ENCODE data around the gene NUDCD3. TPM values are rescaled to one million over a fixed set of nuclear protein-coding genes. Genes with fewer than 3 reads are reported as not detected.
A peak's percentile ranks its signal among the peaks of the same experiment; 100 is the strongest.

Gene NUDCD3
- polyA plus RNA-seq (ENCODE audit: insufficient read length) = 80.1 TPM

DNA sequence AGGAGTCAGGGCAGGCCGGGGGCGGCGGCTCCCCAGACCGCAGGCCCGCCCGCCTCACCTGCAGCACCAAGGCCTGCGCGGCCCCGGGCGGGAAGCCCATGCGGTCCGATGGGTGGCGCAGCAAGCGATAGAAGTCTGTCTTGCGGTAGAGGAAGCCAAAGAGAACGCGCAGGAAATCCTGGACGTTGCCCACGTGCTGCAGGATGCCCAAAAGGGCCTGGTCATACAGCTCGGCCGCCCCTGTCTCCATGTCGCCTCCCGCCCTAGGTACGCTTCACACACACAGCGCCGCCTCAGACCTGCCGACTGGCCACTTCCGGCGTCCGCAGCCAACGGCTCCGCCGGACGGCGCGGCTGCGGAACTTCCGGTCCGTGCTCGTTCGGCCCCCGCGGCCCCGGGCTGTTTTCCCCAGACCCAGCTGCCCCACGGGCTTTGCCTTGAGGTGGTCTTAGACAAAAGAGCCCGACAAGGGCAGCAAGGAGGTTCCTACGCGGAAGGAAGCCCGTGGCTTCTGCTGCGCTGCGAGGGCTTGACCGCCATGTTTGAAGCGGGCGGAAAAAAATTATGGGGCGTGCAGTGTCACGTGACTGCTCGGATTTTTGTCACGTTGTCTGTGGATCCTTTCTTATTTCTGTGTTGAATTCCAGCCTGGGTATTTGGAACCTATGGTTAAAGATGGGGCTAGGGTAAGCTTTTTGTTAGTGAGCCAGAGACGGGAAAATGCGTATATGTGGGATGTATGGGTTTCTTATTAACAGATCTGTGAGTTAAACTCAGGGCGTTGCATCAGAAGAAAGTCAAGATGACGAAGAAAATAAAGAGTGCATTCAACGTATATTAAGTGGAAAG is at the start of gene NUDCD3:
Gene NUDCD3 (minus strand): TSS at position 308 of the 850 bp plus-strand sequence. CDS start 58 bp downstream, at position 250.
- peak; percentile 61 for DNase-seq (ENCODE audit: low read depth)

DNA sequence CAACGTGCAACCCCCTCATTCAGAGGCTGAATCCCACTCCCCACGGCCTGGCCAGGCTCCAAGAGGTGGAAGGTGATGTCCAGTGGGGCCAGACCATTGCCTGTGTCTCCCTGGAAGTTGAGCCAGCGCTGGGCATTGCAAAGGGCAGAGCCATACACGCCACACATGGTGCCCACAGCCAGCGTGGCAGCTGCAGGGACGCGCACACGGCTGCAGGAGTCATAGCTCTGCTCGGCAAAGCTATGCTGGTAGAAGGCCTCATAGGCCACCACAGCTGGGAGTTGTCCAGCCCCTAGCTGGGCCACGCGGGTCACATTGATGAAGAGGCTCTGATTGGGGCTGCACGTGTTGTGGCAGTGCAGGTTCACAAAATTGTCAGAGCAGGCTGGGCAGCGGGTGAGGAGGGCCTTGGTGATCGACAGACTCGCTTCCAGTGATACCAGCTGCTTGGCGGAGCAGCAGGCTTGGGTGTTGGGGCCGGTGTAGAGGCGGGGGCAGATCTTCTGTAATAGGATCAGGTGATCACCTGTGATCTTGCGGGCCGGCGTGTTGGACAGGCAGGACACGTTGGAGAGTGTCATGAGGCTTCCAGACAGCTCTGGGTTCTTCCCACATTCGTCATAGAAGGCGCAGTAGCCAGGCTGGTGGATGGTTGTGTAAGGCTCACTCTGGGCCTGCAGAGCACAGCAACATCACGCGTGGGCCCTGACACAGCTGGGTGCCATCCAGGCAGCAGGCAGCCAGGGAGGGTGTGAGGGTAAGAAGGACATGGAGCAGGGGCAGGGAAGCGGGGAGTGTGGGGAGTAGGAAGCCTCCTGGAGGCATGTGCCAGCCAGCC is 49.4 kb upstream of the NUDCD3 start:
- no peak for DNase-seq (ENCODE audit: low read depth)

DNA sequence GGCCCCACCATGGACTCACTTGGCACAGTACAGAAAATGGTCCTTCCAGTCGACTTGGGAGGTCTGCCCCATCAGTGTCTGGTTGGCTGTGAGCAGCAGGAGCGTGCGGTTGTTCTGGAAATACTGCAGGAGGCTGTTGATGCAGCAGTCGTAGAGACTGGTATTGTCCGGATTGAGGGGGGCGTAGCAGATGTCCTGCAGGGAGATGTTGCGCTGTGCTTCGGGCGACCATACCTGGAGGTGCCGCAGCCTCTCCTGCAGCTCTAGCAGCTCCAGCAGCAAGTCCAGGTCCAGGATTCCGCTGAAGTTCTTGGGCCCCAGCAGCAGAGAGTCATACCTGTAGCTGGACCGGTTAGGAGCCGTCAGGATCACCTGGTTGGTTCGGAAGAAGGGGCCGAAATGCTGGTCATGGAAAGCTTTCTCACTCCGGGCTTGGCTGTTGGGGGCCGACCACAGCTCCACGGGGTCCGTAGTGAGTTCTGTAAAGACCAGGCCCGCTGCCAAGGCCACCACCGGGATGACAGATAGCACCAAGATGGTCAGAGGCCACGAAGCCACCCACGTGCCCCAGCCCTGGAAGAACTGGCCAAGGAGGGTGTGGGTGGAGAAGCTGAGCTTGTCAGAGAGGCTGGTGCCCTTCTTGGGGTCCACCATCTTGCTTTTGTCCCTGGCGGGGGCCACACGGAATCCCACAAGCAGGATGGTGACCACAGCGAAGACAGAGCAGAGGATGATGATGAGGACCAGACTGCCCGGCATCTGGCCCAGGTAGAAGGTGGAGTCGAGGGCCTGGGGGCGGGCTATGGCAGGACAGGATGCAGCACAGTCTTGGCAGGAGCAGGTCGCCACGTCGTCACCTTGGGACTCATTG is 48.6 kb upstream of the NUDCD3 start:
- no peak for DNase-seq (ENCODE audit: low read depth)

DNA sequence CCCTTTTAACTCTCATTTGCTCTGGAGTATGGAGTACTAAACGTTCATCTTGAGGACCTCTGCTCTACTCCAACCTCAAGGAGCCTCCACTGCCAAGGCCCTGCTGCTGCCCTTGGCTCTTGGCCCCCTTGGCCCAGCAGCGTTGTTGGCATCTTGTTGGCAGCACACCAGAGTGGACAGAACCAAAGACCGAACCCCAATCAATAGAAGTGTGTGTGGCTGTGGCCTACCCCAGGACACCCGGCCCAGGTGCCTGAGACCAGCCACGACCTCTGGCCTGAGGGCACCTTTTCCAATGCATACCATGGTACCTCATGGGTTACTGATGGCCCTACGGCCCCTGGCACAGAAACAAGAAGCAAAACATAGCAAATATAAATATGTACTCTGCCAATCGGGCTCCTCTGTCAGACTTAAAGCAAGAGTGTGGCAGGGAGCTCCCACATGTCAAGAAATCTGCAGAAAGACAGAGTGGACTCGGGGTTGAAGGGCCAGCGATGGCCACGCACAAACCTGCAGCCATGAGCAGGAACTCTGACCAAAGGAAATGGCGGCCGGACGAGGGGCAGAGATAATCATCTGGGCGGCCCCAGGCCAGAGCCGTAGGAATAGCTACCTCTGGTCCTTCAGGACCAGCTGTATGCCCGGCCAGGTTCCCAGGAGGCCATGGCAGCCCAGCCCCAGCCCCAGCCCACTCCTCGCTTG is 47.8 kb upstream of the NUDCD3 start:
- no peak for DNase-seq (ENCODE audit: low read depth)

DNA sequence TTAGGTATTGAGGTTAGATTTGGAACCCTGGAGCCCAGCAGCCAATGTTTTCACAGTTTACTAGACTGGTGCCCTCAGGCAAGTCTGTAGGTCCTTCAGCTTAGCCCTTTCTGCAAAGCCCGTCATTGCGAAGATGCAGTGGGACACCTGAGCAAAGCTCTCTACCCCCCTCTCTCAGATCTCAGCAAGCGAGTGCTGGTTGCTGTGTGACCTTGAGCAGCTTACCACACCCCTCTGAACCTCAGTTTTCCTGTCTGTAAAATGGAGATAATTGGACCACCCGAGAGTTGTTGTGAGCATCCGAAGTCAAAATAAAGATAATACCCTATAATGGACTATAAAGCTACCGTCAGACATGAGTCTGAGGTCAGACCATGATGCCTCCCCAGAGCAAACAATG is 47.0 kb upstream of the NUDCD3 start:
- DNase-seq (ENCODE audit: low read depth) = no peak

DNA sequence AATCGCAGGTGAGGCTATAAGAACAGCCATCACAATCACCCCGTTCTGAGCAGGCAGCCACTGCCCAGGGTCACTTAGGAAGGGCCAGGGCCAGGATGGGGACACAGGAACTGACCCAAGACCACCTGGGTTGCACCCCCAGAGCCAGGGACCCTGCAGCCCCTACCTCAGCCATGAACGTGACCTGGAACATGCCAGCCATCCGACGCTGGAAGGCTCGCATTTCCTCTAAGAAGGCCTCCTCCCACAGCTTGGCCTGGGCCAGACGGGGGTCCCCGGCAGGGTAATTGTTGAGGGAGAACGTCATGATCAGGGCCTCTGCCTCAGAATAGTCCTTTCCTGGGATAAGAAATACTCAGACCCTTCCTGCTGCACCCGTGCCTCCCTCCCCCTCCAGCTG is 45.6 kb upstream of the NUDCD3 start:
- DNase-seq (ENCODE audit: low read depth) = no peak

DNA sequence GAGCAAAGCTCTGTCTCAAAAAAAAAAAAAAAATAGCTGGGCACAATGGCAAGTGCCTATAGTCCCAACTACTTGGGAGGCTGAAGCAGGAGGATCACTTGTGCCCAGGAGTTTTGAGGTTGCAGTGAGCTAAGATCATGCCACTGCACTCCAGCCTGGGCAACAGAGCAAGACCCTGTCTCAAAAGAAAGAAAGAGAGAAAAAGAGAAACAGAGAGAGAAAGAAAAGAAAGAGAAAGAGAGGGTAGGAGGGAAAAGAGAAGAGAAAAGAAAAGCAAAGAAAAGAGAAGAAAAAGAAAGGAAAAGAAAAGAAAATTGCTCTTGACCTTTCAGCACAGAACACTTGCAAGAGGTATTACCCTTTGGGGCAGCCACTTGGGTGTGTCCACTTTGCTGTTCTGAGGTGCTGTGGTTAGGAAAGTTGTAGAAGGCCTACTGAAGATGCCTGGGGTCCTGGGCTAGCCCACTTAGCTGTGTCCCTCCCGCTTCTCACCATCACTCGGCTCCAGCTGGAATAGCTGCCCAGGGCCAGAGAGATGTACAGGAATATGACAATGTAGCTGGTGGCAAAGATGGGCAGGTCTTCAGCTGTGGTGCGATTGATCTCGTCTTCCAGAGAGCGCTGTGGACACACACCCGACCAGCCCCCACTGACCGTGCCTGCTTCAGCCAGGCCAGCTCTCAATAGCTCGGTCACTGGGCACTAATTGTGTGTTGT is 45.0 kb upstream of the NUDCD3 start:
- no peak for DNase-seq (ENCODE audit: low read depth)

DNA sequence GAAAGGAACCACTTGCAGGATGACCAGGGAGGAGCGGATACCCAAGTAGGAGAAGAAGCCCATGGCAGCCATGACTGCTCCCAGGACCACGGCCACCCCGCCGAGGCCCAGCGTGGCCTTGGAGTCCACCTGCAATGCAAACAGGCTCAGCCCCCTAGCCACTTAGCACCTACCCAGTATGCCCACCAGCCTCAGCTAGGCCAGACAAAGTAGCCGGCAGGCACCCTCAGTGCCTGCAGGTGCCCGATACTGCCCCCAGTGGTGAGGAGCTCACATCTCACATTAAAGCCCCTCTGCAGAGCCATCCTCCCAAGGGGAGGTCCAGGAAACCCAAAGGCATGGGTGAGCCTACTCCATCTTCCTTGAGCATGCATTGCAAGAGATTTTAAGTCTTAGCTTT is 44.0 kb upstream of the NUDCD3 start:
- no peak for DNase-seq (ENCODE audit: low read depth)

DNA sequence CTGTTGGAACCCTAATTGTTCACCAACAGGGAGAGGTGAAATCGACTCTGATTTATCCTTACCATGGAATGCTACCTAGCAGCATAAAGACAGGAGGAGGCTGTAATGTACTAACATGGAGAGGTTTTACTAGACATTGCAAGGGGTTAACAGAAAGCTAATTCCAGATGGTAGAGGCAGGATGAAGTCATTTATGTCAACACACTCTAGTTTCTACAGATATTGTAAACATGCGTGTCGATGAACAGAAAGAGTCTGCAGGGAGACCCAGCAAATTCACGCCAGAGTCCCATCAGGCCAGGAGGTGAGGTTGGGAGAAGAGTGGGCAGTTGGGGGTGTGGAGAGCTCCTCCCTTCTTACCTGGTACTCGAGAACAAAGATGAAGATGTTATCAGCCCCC is 43.6 kb upstream of the NUDCD3 start:
- no peak for DNase-seq (ENCODE audit: low read depth)

DNA sequence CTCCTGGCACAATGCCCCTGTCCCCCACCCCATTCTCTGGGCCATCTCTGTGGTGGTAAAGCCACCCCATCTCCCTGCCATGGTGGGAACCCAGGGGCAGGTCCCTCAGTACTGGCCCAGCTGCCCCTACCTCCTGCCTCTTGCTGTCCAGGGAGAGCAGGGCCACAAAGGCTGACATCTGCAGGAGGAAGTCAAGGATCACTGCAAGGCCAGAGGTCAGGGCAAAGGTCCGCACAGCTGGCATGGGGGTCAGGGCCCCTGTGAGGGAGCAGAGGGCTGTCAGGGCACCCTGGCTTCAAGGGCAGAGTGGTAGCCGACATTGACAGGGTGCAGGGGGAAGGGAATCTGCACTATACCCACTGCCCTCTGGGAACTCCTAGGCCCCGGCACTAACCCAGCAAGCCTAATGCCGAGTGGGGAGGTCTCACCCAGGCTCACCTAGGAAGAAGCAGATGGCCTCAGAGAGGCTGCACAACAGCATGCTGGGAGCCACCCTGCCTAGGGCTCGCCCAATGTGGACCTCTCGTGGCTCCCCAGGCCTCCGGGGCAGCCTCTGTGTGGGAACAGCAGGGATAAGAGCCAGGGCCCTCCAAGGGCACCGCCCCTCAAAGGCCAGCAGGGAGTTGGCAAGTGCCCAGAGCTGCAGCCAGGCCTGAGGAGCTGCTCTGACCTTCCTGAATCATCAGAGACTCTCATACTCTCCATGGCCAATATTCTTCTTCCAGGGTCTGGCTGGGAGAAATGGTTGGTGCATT is 43.0 kb upstream of the NUDCD3 start:
- no peak for DNase-seq (ENCODE audit: low read depth)

DNA sequence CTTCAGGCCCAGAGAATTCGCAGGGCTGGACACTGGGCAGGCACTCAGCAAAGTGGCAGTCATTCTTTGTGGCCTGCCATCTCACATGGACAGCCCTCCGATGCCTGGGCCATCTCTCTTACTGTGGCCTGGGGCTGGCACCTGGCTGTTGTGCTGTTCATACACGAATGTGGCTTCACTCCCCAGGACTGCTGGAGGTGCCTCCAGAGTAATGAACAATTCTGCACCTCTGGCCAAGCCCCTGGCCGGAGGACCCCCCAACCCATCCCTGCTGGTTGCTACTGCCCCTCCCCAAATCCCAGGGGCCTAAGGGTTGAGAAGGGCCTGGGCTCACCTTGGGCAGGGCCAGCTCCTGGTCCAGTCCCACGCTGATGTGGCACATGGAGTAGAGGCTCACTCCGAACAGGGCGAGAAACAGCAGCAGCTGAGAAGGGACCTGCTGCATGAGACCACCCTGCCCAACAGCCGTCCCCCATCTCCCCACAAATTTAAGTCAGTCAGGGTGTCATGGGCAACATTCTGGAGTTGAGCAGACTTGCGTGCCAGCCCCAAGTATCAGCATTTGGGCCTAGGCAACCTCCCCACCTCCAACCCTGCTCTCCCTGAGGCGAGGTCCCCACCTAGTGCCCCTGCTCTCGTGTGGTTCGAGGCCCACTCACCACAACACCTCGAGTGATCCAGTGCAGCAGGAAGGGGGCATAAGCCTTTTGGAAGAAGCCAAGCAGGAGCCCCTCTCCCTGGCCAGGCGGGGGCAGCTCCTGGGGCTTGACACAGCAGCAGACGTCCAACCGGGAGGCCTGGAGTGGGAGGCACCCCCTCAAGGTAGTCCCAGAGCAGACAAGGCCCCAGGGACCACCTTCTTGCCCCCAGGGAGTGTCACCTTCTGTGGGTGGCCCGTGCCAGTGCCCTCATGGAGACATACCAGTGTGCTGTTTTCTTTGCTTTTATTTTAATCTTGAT is 41.2 kb upstream of the NUDCD3 start:
- no peak for DNase-seq (ENCODE audit: low read depth)

DNA sequence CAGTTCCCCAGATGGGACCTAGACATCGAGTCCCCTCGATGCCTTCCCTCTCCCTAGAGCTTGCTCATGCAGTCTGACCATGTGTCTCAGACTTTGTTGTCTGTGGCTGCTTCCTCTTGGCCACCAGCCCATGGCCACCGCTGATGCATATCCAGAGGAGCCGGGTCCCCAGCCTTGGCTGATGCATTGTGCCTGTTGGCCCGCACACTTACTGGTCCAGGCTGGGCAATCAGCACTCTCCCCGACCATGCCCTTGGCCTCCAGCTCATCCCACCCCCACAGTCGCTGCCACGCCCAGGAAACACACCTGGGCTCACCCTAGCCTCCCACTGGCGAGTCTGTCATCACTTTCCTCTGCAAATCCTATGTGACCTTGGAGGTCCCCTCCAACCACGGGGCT is 40.5 kb upstream of the NUDCD3 start:
- DNase-seq (ENCODE audit: low read depth) = no peak

DNA sequence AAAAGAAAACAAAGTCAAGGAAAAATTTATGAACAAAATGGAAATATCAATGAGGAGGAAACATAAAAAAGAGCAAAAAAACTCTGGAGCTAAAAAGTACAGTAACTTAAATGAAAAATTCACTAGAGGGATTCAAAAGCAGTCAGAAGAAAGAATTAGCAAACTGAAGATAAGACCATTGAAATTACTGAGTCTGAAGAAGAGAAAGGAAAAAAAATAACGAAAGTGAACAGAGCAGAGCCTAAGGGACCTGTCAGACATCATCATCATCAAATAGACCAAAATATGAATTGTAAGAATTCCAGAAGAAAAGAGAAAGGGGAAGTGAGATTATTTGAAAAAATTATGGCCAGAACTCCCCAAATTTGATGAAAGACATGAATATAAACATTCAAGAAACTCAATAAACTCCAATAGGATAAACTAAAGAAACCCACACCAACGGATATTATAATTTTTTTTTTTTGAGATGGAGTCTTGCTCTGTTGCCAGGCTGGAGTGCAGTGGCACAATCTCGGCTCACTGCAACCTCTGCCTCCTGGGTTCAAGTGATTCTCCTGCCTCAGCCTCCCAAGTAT is 34.4 kb upstream of the NUDCD3 start:
- DNase-seq (ENCODE audit: low read depth) = no peak

DNA sequence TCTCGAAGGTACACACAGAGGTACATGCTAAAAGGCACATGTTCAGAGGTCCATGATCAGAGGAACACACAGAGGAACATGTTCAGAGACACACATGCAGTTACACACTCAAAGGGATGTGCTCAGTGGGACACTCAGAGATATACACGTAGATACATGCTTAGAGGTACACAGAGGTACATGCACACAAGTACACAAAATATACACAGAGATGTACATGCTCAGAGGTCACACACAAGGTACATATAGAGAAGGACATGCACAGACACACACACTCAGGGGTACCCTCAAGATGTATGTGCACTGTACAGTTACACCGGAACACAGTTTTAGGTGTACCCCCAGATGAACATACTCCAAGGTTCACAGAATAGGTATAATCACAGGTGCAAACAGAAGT is 31.9 kb upstream of the NUDCD3 start:
- no peak for DNase-seq (ENCODE audit: low read depth)

DNA sequence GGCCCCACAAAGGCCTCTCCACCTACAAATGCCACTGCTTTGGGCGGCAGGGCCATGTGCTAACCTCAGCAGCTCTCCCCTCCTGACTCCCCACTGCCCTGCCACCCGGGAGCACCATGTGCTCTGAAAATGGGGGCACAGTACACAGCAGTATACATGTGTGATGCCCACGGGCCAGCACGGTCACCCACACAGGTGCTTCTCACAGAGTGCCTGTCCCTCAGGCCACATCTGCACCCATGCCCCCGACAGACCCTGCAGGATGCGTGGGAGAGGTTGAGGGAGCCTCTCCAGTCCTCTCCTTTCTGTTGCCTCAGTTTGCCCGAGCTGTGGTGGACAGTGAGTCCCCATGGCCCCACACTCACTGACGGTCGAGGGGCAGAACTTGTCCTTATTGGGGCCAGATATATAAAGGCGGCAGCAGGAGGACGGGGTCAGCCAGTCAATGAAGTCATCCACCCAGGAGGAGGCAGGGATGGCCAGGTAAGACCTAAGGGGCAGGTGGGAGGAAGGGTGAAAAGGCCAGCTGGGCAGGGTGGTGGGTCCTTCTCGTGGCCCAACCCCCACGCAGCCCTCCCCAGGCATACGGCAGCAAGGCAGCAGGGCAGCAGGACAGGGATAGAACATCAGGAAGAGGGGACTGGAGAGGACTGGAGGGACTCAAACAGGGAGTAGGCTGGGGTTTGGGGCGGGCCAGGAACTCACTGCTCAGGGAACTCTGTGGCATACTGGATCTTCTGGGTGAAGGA is 31.1 kb upstream of the NUDCD3 start:
- DNase-seq (ENCODE audit: low read depth) = no peak

DNA sequence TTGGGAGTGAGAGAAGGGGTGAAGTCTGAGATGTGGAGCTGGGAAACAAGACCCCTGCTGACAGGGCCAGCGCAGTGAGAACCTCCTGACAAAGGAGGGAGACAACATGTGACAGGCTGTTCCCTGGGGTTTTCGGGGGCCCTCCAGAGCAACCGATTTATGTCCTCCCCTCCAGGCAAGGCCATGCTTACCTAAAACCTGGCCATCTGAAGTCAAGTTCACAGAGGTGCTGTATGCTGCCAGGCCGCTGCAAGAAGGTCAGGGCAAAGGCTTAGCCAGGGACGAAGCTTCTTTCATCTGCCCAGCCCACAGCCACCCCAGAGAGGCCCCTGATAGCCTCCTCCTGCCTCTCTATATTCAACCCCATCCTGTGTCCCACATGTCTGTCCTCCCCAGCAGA is 30.1 kb upstream of the NUDCD3 start:
- DNase-seq (ENCODE audit: low read depth) = no peak

DNA sequence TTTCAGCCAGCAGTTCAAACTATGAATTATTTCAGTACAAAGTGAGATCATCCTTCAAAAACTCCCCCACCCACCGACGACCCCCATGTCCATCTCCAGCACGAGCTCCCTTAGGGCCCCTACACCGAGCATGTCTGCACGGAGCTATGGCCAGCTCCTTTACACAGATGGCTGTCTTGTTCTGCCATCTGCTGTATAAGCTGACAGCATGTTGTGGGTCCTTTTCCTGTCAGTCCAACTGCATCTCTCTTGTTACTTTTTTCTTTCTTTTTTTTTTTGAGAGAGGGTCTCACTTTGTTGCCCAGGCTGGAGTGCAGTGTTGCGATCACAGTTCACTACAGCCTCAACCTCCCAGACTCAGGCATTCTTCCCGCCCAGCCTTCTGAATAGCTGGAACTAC is 29.1 kb upstream of the NUDCD3 start:
- DNase-seq (ENCODE audit: low read depth) = no peak

DNA sequence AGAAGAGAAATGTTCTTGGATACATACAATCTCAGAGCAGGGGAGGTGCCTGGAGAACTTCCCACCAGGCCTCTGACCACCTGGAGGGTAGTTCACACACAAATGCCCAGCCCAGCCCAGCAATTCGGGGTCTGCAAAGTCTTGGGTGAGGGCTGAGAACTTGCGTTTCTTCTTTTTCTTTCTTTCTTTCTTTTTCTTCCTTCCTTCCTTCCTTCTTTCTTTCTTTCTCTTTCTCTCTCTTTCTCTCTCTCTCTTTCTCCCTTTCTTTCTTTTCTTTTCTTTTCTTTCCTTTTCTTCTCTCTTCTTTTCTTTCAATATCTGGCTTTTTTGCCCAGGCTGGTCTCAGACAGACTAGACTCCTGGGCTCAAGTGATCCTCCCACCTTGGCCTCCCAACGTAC is 28.3 kb upstream of the NUDCD3 start:
- DNase-seq (ENCODE audit: low read depth) = no peak

All from forelimb muscle (tissue), 1 donor.